HL-60 (cell line): Measurements from ENCODE around the gene RARRES1.

Experiments used
- DNase-seq, 2 experiments: peaks; one replicate each; pipeline ENCODE4 v3.0.0-alpha.2; 2010 to 2020; ENCODE audit warnings: low read depth in 1 of 2, low spot score in 1 of 2
- H3K27ac ChIP-seq: fragments of 250-450 bp; sonication (Bioruptor Pico); replicated peaks from 2 replicates; pipeline ENCODE4 v1.5.1; 2020; ENCODE audit warnings: mild to moderate bottlenecking, moderate library complexity
- H3K27me3 ChIP-seq: fragments of 250-450 bp; sonication (Bioruptor Pico); 2 replicates; pipeline ENCODE4 v1.5.1; 2021; ENCODE audit warnings: mild to moderate bottlenecking, moderate library complexity; ENCODE audit not compliant: insufficient read depth, poor library complexity, severe bottlenecking
- H3K4me3 ChIP-seq: replicated peaks from 2 replicates; pipeline ENCODE4 v1.5.1; 2011; ENCODE audit warnings: mild to moderate bottlenecking, control low read depth, low read length; ENCODE audit not compliant: insufficient read depth
- GABPA ChIP-seq: IDR thresholded peaks from 2 replicates; pipeline ENCODE4 v1.6.1; 2012; ENCODE audit warnings: low read depth
- POLR2AphosphoS5 ChIP-seq: IDR thresholded peaks from 2 replicates; pipeline ENCODE4 v1.6.1; 2012; ENCODE audit warnings: low read depth
- SPI1 ChIP-seq: IDR thresholded peaks from 2 replicates; pipeline ENCODE4 v1.6.1; 2012; ENCODE audit warnings: low read depth, mild to moderate bottlenecking, borderline replicate concordance
- TF ChIP-seq, protein P1 (sequence below): IDR thresholded peaks from 2 replicates; pipeline ENCODE4 v1.6.1; 2012; ENCODE audit warnings: low read depth; ENCODE audit not compliant: insufficient replicate concordance
- TF ChIP-seq, protein P2 (sequence below): IDR thresholded peaks from one replicate; pipeline ENCODE4 v1.5.1; 2011; ENCODE audit warnings: low read length, control low read depth, inconsistent platforms; ENCODE audit not compliant: insufficient read depth

The RARRES1 gene

GRCh38 chr3:158671821-158672214, 60.4 kb downstream of the RARRES1 start:
- DNase-seq: no peak
- peak overlapping the region; percentile 41 for H3K4me3 ChIP-seq
- TF ChIP-seq SPI1 (peak; percentile 20; the same call in 1 of the 2 replicates), POLR2AphosphoS5 (no peak)
- TF ChIP-seq, protein P1, sequence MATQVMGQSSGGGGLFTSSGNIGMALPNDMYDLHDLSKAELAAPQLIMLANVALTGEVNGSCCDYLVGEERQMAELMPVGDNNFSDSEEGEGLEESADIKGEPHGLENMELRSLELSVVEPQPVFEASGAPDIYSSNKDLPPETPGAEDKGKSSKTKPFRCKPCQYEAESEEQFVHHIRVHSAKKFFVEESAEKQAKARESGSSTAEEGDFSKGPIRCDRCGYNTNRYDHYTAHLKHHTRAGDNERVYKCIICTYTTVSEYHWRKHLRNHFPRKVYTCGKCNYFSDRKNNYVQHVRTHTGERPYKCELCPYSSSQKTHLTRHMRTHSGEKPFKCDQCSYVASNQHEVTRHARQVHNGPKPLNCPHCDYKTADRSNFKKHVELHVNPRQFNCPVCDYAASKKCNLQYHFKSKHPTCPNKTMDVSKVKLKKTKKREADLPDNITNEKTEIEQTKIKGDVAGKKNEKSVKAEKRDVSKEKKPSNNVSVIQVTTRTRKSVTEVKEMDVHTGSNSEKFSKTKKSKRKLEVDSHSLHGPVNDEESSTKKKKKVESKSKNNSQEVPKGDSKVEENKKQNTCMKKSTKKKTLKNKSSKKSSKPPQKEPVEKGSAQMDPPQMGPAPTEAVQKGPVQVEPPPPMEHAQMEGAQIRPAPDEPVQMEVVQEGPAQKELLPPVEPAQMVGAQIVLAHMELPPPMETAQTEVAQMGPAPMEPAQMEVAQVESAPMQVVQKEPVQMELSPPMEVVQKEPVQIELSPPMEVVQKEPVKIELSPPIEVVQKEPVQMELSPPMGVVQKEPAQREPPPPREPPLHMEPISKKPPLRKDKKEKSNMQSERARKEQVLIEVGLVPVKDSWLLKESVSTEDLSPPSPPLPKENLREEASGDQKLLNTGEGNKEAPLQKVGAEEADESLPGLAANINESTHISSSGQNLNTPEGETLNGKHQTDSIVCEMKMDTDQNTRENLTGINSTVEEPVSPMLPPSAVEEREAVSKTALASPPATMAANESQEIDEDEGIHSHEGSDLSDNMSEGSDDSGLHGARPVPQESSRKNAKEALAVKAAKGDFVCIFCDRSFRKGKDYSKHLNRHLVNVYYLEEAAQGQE: no peak
- TF ChIP-seq, protein P2, sequence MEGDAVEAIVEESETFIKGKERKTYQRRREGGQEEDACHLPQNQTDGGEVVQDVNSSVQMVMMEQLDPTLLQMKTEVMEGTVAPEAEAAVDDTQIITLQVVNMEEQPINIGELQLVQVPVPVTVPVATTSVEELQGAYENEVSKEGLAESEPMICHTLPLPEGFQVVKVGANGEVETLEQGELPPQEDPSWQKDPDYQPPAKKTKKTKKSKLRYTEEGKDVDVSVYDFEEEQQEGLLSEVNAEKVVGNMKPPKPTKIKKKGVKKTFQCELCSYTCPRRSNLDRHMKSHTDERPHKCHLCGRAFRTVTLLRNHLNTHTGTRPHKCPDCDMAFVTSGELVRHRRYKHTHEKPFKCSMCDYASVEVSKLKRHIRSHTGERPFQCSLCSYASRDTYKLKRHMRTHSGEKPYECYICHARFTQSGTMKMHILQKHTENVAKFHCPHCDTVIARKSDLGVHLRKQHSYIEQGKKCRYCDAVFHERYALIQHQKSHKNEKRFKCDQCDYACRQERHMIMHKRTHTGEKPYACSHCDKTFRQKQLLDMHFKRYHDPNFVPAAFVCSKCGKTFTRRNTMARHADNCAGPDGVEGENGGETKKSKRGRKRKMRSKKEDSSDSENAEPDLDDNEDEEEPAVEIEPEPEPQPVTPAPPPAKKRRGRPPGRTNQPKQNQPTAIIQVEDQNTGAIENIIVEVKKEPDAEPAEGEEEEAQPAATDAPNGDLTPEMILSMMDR: no peak
- no peaks in the 10 kb centered on the region for H3K27me3 ChIP-seq
- peak overlapping the region; percentile 68 for H3K27ac ChIP-seq

GRCh38 chr3:158668506-158668905, 63.8 kb downstream of the RARRES1 start:
- Histone ChIP-seq H3K27ac (no peak overlapping the region), H3K27me3 (no peaks in the 10 kb centered on the region), H3K4me3 (no peak overlapping the region)
- TF ChIP-seq SPI1: no peak
- no peak for TF ChIP-seq GABPA
- no peak for TF ChIP-seq POLR2AphosphoS5
- TF ChIP-seq, protein P1: no peak
- TF ChIP-seq, protein P2: no peak
- DNase-seq: no peak

GRCh38 chr3:158666416-158666815, 65.8 kb downstream of the RARRES1 start:
- no peaks in the 10 kb centered on the region for H3K27me3 ChIP-seq
- no peak for DNase-seq
- H3K4me3 ChIP-seq: no peak overlapping the region
- H3K27ac ChIP-seq: no peak overlapping the region
- TF ChIP-seq GABPA: no peak
- TF ChIP-seq POLR2AphosphoS5: no peak

DNA sequence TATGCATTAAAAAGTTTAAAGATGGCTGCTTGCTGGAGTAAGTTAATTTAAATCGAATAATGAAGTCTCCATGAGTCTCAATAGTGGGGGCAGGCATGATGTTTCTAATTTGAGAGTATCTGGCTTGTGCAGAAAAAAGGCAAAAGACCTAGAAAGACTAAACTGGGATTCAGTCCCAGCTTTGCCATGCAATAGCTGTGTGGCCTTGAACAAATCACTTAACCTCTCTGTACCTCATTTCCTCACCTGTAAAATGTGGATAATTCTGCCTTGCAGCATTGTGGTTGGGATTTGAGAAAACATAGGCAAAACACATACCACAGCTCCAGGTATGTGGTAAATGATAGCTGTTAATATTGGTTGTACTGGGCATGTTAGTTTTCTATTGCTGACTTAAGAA, 68.4 kb downstream of the RARRES1 start:
- Histone ChIP-seq H3K4me3 (no peak overlapping the region), H3K27ac (no peak overlapping the region), H3K27me3 (no peaks in the 10 kb centered on the region)
- TF ChIP-seq POLR2AphosphoS5 (no peak), GABPA (no peak), SPI1 (no peak)
- TF ChIP-seq, protein P1: no peak
- TF ChIP-seq, protein P2: no peak
- no peak for DNase-seq
